Caco-2 (cell line): ENCODE results near the gene SLC2A9. TPM values are rescaled to one million over a fixed set of nuclear protein-coding genes. Genes with fewer than 3 reads are reported as not detected.

Experiments used
- BruUV-seq: library from RNA; stranded (reverse); fragments of 400-500 nt; replicated peaks from 2 replicates; lab custom pipeline; 2021; lab: Mats Ljungman, UMichigan
- CTCF ChIA-PET: fragments of 300-600 bp; sonication (Branson Sonifier 250); formaldehyde crosslinking; loops from one replicate; lab custom pipeline; 2022; ENCODE audit warnings: antibody characterized with exemption; lab: Charles Lee
- POLR2A ChIA-PET: fragments of 300-600 bp; sonication (Branson Sonifier 250); formaldehyde crosslinking; loops from one replicate; lab custom pipeline; 2022; ENCODE audit warnings: antibody characterized with exemption; lab: Charles Lee
- DNase-seq, 2 experiments: peaks; one replicate each; pipeline versions ENCODE4 v3.0.0 to v3.0.0-alpha.2; 2020 to 2022
- H3K27me3 ChIP-seq: replicated peaks from 2 replicates; pipeline ENCODE4 v1.6.0; 2011; ENCODE audit warnings: low read length; ENCODE audit not compliant: control insufficient read depth, insufficient read depth
- H3K36me3 ChIP-seq: 2 replicates; pipeline ENCODE4 v1.5.1; 2011; ENCODE audit warnings: low read length; ENCODE audit not compliant: control insufficient read depth, insufficient read depth
- H3K4me1 ChIP-seq: fragments of 250-450 bp; sonication (Bioruptor Pico); 2 replicates; pipeline ENCODE4 v1.5.1; 2020; ENCODE audit warnings: mild to moderate bottlenecking
- H3K4me3 ChIP-seq: 2 replicates; pipeline ENCODE4 v1.5.1; 2011; ENCODE audit warnings: low read depth, mild to moderate bottlenecking, control low read depth, low read length
- H3K9me3 ChIP-seq: fragments of 250-450 bp; sonication (Bioruptor Pico); 2 replicates; pipeline ENCODE4 v1.5.1; 2020; ENCODE audit warnings: mild to moderate bottlenecking, moderate library complexity
- H3K27ac Mint-ChIP-seq: one replicate; pipeline ENCODE4 v1.8.0; 2022; ENCODE audit warnings: mixed read lengths; ENCODE audit not compliant: unreplicated experiment
- H3K27me3 Mint-ChIP-seq: one replicate; pipeline ENCODE4 v1.8.0; 2022; ENCODE audit warnings: mixed read lengths; ENCODE audit not compliant: insufficient read depth, unreplicated experiment
- H3K36me3 Mint-ChIP-seq: one replicate; pipeline ENCODE4 v1.8.0; 2022; ENCODE audit warnings: mild to moderate bottlenecking, mixed read lengths; ENCODE audit not compliant: insufficient read depth, unreplicated experiment
- H3K4me1 Mint-ChIP-seq: one replicate; pipeline ENCODE4 v1.8.0; 2022; ENCODE audit warnings: low read depth, mixed read lengths; ENCODE audit not compliant: unreplicated experiment
- H3K4me3 Mint-ChIP-seq: one replicate; pipeline ENCODE4 v1.8.0; 2022; ENCODE audit warnings: mild to moderate bottlenecking, moderate library complexity, mixed read lengths; ENCODE audit not compliant: unreplicated experiment
- H3K9me3 Mint-ChIP-seq: one replicate; pipeline ENCODE4 v1.8.0; 2022; ENCODE audit warnings: mixed read lengths; ENCODE audit not compliant: unreplicated experiment
- CTCF ChIP-seq, 2 experiments: fragments of 200-600 bp in 1 of 2; IDR thresholded peaks; 1 replicate in 1 of 2; 2 replicates in 1 of 2; pipeline versions ENCODE4 v1.5.1 to v1.8.0; 2011 to 2022; ENCODE audit warnings: antibody characterized with exemption in 1 of 2, control low read depth in 1 of 2, inconsistent platforms in 1 of 2, low read depth in 1 of 2, low read length in 1 of 2, mild to moderate bottlenecking in 1 of 2, moderate library complexity in 1 of 2; ENCODE audit not compliant: insufficient read depth in 1 of 2, severe bottlenecking in 1 of 2, unreplicated experiment in 1 of 2
- intact Hi-C: fragments of 100-400 bp; cut with micrococcal nuclease; formaldehyde crosslinking; loops from one replicate; pipeline ENCODE4 v1.10.0; 2022; ENCODE audit not compliant: unreplicated experiment
- total RNA-seq: library from RNA; stranded (reverse); gene quantifications from 2 replicates; pipeline ENCODE4 v1.2.3, GENCODE V29; 2022

The SLC2A9 gene
- total RNA-seq, 1 experiment from 2014 or later = 21.0 TPM

- no peak for TF ChIP-seq CTCF (IDR thresholded peaks at IDR 0.05; ENCODE audit: insufficient read depth in 1 of 2, low read depth in 1 of 2, low read length in 1 of 2, severe bottlenecking in 1 of 2, unreplicated experiment in 1 of 2)
- ChIA-PET POLR2A (no interaction called here), CTCF (no interaction called here)
- Mint-ChIP-seq H3K27me3 (no peaks in the 10 kb centered on the region), H3K4me3 (no peak overlapping the region), H3K4me1 (no peaks in the 10 kb centered on the region), H3K36me3 (peaks cover 8% of the 10 kb centered on the region), H3K27ac (no peak overlapping the region), H3K9me3 (no peaks in the 10 kb centered on the region)
- no peaks in the 10 kb centered on the region for H3K27me3 ChIP-seq
- H3K4me3 ChIP-seq = no peak overlapping the region
- no TSS peak for BruUV-seq
- intact Hi-C loops = no loop called here
- H3K4me1 ChIP-seq = no peaks in the 10 kb centered on the region
- no peak for DNase-seq
- H3K36me3 ChIP-seq = no peaks in the 10 kb centered on the region
- no peaks in the 10 kb centered on the region for H3K9me3 ChIP-seq
These were observed 84.2 kb downstream of the SLC2A9 start for GRCh38 chr4:9937078-9937477.

- Histone ChIP-seq H3K4me3 (no peak overlapping the region), H3K4me1 (no peaks in the 10 kb centered on the region), H3K27me3 (no peaks in the 10 kb centered on the region), H3K36me3 (no peaks in the 10 kb centered on the region), H3K9me3 (no peaks in the 10 kb centered on the region)
- TF ChIP-seq CTCF (IDR thresholded peaks at IDR 0.05; ENCODE audit: insufficient read depth in 1 of 2, low read depth in 1 of 2, low read length in 1 of 2, severe bottlenecking in 1 of 2, unreplicated experiment in 1 of 2) = no peak
- Mint-ChIP-seq H3K9me3 (no peaks in the 10 kb centered on the region), H3K4me3 (no peak overlapping the region), H3K27ac (no peak overlapping the region), H3K4me1 (no peaks in the 10 kb centered on the region), H3K36me3 (peaks cover 8% of the 10 kb centered on the region), H3K27me3 (no peaks in the 10 kb centered on the region)
- no peak for DNase-seq
- BruUV-seq = no TSS peak
- ChIA-PET POLR2A (no interaction called here), CTCF (no interaction called here)
- intact Hi-C loops = no loop called here
These were observed 85.1 kb downstream of the SLC2A9 start for GRCh38 chr4:9936129-9936644.

- H3K36me3 ChIP-seq = no peaks in the 10 kb centered on the region
- DNase-seq = no peak
- no peak overlapping the region for H3K4me3 ChIP-seq
- H3K27me3 ChIP-seq = no peaks in the 10 kb centered on the region
- ChIA-PET POLR2A (no interaction called here), CTCF (no interaction called here)
- no peaks in the 10 kb centered on the region for H3K4me1 ChIP-seq
- peaks cover 8% of the 10 kb centered on the region for H3K36me3 Mint-ChIP-seq
- BruUV-seq = no TSS peak
- no peak overlapping the region for H3K4me3 Mint-ChIP-seq
- no peaks in the 10 kb centered on the region for H3K4me1 Mint-ChIP-seq
- intact Hi-C loops = no loop called here
- H3K9me3 Mint-ChIP-seq = no peaks in the 10 kb centered on the region
- no peak overlapping the region for H3K27ac Mint-ChIP-seq
- no peak for TF ChIP-seq CTCF (IDR thresholded peaks at IDR 0.05; ENCODE audit: insufficient read depth in 1 of 2, low read depth in 1 of 2, low read length in 1 of 2, severe bottlenecking in 1 of 2, unreplicated experiment in 1 of 2)
- H3K9me3 ChIP-seq = no peaks in the 10 kb centered on the region
- no peaks in the 10 kb centered on the region for H3K27me3 Mint-ChIP-seq
These were observed 87.3 kb downstream of the SLC2A9 start for GRCh38 chr4:9933956-9934355.
